K562 (cell line): ENCODE results near the gene MPDU1. TPM values are rescaled to one million over a fixed set of nuclear protein-coding genes. Genes with fewer than 3 reads are reported as not detected.

ENCODE experiments used
- ARID3A ChIP-seq: IDR thresholded peaks from 2 replicates; pipeline ENCODE4 v1.6.1; 2012; ENCODE audit warnings: low read depth, low read length, improper control_type of control experiment, borderline replicate concordance
- ATF7 ChIP-seq: fragments of 450-650 bp; IDR thresholded peaks from 2 replicates; pipeline ENCODE4 v1.7.1; 2014; ENCODE audit warnings: mild to moderate bottlenecking, moderate library complexity
- CBX3 ChIP-seq, 2 experiments: IDR thresholded peaks; 1 replicate in 1 of 2; 2 replicates in 1 of 2; pipeline ENCODE4 v1.6.1; 2012; ENCODE audit warnings: inconsistent platforms in 2 of 2, low read length in 2 of 2, borderline replicate concordance in 1 of 2, control low read depth in 1 of 2
- CTCF ChIP-seq, 3 experiments: IDR thresholded peaks in 2 of 3; conservative IDR thresholded peaks in 1 of 3; 2 replicates each; pipeline ENCODE4 v1.5.1; 2011 to 2012; ENCODE audit warnings: low read length in 3 of 3, mild to moderate bottlenecking in 3 of 3, control low read depth in 2 of 3, improper control_type of control experiment in 1 of 3, inconsistent platforms in 1 of 3, low read depth in 1 of 3, mixed read lengths in 1 of 3, moderate library complexity in 1 of 3; ENCODE audit not compliant: insufficient read depth in 2 of 3
- HCFC1 ChIP-seq: IDR thresholded peaks from 2 replicates; pipeline ENCODE4 v1.6.1; 2012; ENCODE audit warnings: low read depth, low read length, improper control_type of control experiment
- MBD1 ChIP-seq: fragments of 250-450 bp; sonication (Bioruptor Pico); IDR thresholded peaks from 2 replicates; pipeline ENCODE4 v1.8.0; 2022; ENCODE audit warnings: inconsistent platforms
- MIER1 ChIP-seq: fragments of 450-650 bp; IDR thresholded peaks from 2 replicates; pipeline ENCODE4 v1.6.1; 2016; ENCODE audit warnings: antibody characterized with exemption, mild to moderate bottlenecking, low read depth
- NR2C2 ChIP-seq, 2 experiments: fragments of 200-800 bp in 1 of 2; sonication (Bioruptor generic) in 1 of 2; sonication (generic) in 1 of 2; formaldehyde crosslinking in 1 of 2; IDR thresholded peaks; 2 replicates each; pipeline versions ENCODE4 v1.6.1 to v1.8.0; 2016 to 2022; ENCODE audit warnings: mild to moderate bottlenecking in 1 of 2, missing compliant biosample characterization in 1 of 2, missing genetic modification characterization in 1 of 2, missing genetic modification reagents in 1 of 2
- NR2F6 ChIP-seq: fragments of 450-650 bp; formaldehyde crosslinking; IDR thresholded peaks from 2 replicates; pipeline ENCODE4 v1.4.0; 2020; ENCODE audit warnings: mild to moderate bottlenecking
- PHB ChIP-seq: fragments of 250-450 bp; sonication (Bioruptor Pico); IDR thresholded peaks from 2 replicates; pipeline ENCODE4 v1.5.0; 2021
- RAD21 ChIP-seq, 2 experiments: fragments of 250-450 bp in 1 of 2; fragments of 450-650 bp in 1 of 2; sonication (Bioruptor Pico) in 1 of 2; formaldehyde crosslinking in 1 of 2; IDR thresholded peaks in 1 of 2; conservative IDR thresholded peaks in 1 of 2; 2 replicates each; pipeline versions ENCODE4 v1.4.0 to v1.8.0; 2020 to 2022; ENCODE audit warnings: mild to moderate bottlenecking in 2 of 2, moderate library complexity in 1 of 2
- RB1 ChIP-seq: fragments of 450-650 bp; IDR thresholded peaks from 2 replicates; pipeline ENCODE4 v1.6.1; 2017; ENCODE audit warnings: low read depth, mild to moderate bottlenecking
- ZNF174 ChIP-seq: fragments of 250-450 bp; sonication (Bioruptor Pico); IDR thresholded peaks from 2 replicates; pipeline ENCODE4 v1.4.0; 2020; ENCODE audit warnings: mild to moderate bottlenecking
- ZNF766 ChIP-seq: fragments of 200-800 bp; sonication (Bioruptor generic); conservative IDR thresholded peaks from 2 replicates; pipeline ENCODE4 v1.6.1; 2016; ENCODE audit warnings: missing genetic modification characterization, missing compliant biosample characterization
- polyA plus RNA-seq, 8 experiments: library from polyadenylated mRNA; depleted of rRNA in 4 of 8; stranded (reverse) in 5 of 8; unstranded in 3 of 8; fragments of >200 nt; fragmentation: Nextera tagmentation in 2 of 8; fragmentation: Illumina TruSeq in 1 of 8; extraction: Ambion mirVana in 2 of 8; extraction: Trizol in 1 of 8; gene quantifications; 2 replicates each; pipeline versions ENCODE4 v1.2.1 to v1.2.3, GENCODE V29; 2011 to 2014; ENCODE audit warnings: inconsistent platforms in 1 of 8, missing spikeins in 1 of 8
- total RNA-seq, 7 experiments: library from RNA; depleted of rRNA in 6 of 7; stranded (reverse); fragments of >200 nt in 6 of 7; fragmentation: Illumina TruSeq in 2 of 7; extraction: Trizol in 2 of 7; gene quantifications; 2 replicates each; pipeline versions ENCODE4 v1.2.1 to v1.2.3, GENCODE V29; 2011 to 2021; ENCODE audit warnings: low replicate concordance in 1 of 7
- TF ChIP-seq, protein P1 (sequence below): sonication (generic); formaldehyde crosslinking; IDR thresholded peaks from 2 replicates; pipeline ENCODE4 v1.9.0; 2022; ENCODE audit warnings: mild to moderate bottlenecking, missing genetic modification reagents
- TF ChIP-seq, protein P2 (sequence below), 2 experiments: fragments of 450-650 bp in 1 of 2; sonication (generic) in 1 of 2; formaldehyde crosslinking; conservative IDR thresholded peaks; 2 replicates each; pipeline versions ENCODE4 v1.4.0 to v1.8.1; 2020 to 2022; ENCODE audit warnings: mild to moderate bottlenecking in 1 of 2, missing genetic modification reagents in 1 of 2
- TF ChIP-seq, protein P3 (sequence below): fragments of 450-650 bp; formaldehyde crosslinking; IDR thresholded peaks from 2 replicates; pipeline ENCODE4 v1.4.0; 2020; ENCODE audit warnings: mild to moderate bottlenecking, moderate library complexity
- TF ChIP-seq, protein P4 (sequence below): fragments of 450-650 bp; formaldehyde crosslinking; IDR thresholded peaks from 2 replicates; pipeline ENCODE4 v1.4.0; 2022; ENCODE audit warnings: missing genetic modification characterization

The MPDU1 gene
- total and polyA plus RNA-seq, 9 of the 15 experiments (the other 6 are each of a cell fraction or from before 2014, with no cell fraction given), result 4.9 to 179 (median 77.1) TPM

DNA sequence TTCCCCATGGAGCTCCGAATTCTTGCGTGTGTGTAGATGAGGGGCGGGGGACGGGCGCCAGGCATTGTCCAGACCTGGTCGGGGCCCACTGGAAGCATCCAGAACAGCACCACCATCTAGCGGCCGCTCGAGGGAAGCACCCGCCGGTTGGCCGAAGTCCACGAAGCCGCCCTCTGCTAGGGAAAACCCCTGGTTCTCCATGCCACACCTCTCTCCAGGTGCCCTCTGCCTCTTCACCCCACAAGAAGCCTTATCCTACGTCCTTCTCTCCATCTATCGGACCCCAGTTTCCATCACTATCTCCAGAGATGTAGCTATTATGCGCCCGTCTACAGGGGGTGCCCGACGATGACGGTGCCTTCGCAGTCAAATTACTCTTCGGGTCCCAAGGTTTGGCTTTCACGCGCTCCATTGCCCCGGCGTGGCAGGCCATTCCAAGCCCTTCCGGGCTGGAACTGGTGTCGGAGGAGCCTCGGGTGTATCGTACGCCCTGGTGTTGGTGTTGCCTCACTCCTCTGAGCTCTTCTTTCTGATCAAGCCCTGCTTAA, 22.6 kb upstream of the MPDU1 start (continued):
- TF ChIP-seq MBD1 (CRISPR knock-in tag) (no peak), RAD21 (CRISPR knock-in tag; conservative IDR thresholded peaks at IDR 0.05 in 1 of 2, IDR thresholded peaks at IDR 0.05 in 1 of 2) (peak; percentile 77 to 79), ZNF174 (CRISPR knock-in tag) (no peak), NR2F6 (CRISPR knock-in tag) (no peak), NR2C2 (CRISPR knock-in tag; IDR thresholded peaks at IDR 0.05) (no peak), NR2C2 (tag; IDR thresholded peaks at IDR 0.05) (no peak), ARID3A (no peak), ATF7 (no peak), PHB (no peak), MIER1 (0 out of 2 replicates have a peak, but pooled peaks have one; percentile 23), CBX3 (IDR thresholded peaks at IDR 0.05; ENCODE audit: borderline replicate concordance in 1 of 2, low read length in 2 of 2) (no peak), ZNF766 (CRISPR knock-in tag) (no peak), RB1 (peak; percentile 61; the same call in 1 of the 2 replicates), CTCF (IDR thresholded peaks at IDR 0.05 in 2 of 3, conservative IDR thresholded peaks at IDR 0.05 in 1 of 3; ENCODE audit: insufficient read depth in 2 of 3, low read depth in 1 of 3, low read length in 3 of 3) (peak; percentile 76 to 86 (median 79)), HCFC1 (no peak)
- TF ChIP-seq, protein P1, sequence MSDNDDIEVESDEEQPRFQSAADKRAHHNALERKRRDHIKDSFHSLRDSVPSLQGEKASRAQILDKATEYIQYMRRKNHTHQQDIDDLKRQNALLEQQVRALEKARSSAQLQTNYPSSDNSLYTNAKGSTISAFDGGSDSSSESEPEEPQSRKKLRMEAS, result no peak
- TF ChIP-seq, protein P2, sequence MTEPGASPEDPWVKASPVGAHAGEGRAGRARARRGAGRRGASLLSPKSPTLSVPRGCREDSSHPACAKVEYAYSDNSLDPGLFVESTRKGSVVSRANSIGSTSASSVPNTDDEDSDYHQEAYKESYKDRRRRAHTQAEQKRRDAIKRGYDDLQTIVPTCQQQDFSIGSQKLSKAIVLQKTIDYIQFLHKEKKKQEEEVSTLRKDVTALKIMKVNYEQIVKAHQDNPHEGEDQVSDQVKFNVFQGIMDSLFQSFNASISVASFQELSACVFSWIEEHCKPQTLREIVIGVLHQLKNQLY (CRISPR knock-in tag; conservative IDR thresholded peaks at IDR 0.05), result no peak
- TF ChIP-seq, protein P3, sequence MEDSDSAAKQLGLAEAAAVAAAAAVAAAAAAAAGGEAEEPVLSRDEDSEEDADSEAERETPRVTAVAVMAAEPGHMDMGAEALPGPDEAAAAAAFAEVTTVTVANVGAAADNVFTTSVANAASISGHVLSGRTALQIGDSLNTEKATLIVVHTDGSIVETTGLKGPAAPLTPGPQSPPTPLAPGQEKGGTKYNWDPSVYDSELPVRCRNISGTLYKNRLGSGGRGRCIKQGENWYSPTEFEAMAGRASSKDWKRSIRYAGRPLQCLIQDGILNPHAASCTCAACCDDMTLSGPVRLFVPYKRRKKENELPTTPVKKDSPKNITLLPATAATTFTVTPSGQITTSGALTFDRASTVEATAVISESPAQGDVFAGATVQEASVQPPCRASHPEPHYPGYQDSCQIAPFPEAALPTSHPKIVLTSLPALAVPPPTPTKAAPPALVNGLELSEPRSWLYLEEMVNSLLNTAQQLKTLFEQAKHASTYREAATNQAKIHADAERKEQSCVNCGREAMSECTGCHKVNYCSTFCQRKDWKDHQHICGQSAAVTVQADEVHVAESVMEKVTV (CRISPR knock-in tag), result peak; percentile 68
- TF ChIP-seq, protein P4, sequence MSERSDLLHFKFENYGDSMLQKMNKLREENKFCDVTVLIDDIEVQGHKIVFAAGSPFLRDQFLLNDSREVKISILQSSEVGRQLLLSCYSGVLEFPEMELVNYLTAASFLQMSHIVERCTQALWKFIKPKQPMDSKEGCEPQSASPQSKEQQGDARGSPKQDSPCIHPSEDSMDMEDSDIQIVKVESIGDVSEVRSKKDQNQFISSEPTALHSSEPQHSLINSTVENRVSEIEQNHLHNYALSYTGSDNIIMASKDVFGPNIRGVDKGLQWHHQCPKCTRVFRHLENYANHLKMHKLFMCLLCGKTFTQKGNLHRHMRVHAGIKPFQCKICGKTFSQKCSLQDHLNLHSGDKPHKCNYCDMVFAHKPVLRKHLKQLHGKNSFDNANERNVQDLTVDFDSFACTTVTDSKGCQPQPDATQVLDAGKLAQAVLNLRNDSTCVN (CRISPR knock-in tag), result no peak
